GM19035 (cell line): ENCODE measurements around the gene NIFK.
A peak's percentile ranks its signal among the peaks of the same experiment; 100 is the strongest.

Experiments
- ATAC-seq: cut with Tn5 transposase; IDR thresholded peaks from one replicate; pipeline ENCODE4 v1.9.1; 2021; ENCODE audit not compliant: unreplicated experiment

Gene NIFK

GRCh38 chr2:121736462-121737336 lies at the start of gene NIFK:
Gene NIFK (minus strand): TSS chr2:121736875. CDS start chr2:121736850, 25 bp downstream.
- peak; percentile 89 for ATAC-seq

- no peak for ATAC-seq
These were observed 46.5 kb upstream of the NIFK start for GRCh38 chr2:121783180-121783579.

- ATAC-seq = no peak
These were observed 42.2 kb upstream of the NIFK start for GRCh38 chr2:121778741-121779487.

- no peak for ATAC-seq
These were observed 41.0 kb upstream of the NIFK start for GRCh38 chr2:121777699-121778058.

GRCh38 chr2:121776885-121777698 lies 40.4 kb upstream of the NIFK start:
- ATAC-seq = no peak

- ATAC-seq = no peak
These were observed 39.7 kb upstream of the NIFK start for GRCh38 chr2:121776361-121776760.

GRCh38 chr2:121774235-121774634 lies 37.6 kb upstream of the NIFK start:
- ATAC-seq = no peak

- no peak for ATAC-seq
These were observed 35.5 kb upstream of the NIFK start for GRCh38 chr2:121771976-121772742.

GRCh38 chr2:121768143-121768755 lies 31.6 kb upstream of the NIFK start:
- no peak for ATAC-seq

- no peak for ATAC-seq
These were observed 29.9 kb upstream of the NIFK start for GRCh38 chr2:121766624-121767023.

GRCh38 chr2:121764681-121765228 lies 28.1 kb upstream of the NIFK start:
- no peak for ATAC-seq

GRCh38 chr2:121755237-121756111 lies 18.8 kb upstream of the NIFK start, which contains the start of gene TSN:
Gene TSN (plus strand): TSS chr2:121755651. CDS start chr2:121755780, 129 bp downstream.
- peak; percentile 100 for ATAC-seq

- peak; percentile 1 for ATAC-seq
These were observed 18.2 kb upstream of the NIFK start for GRCh38 chr2:121754851-121755236.

GRCh38 chr2:121748202-121748601 lies 11.5 kb upstream of the NIFK start:
- peak; percentile 56 for ATAC-seq

GRCh38 chr2:121746071-121746578 lies 9.4 kb upstream of the NIFK start:
- ATAC-seq = no peak

- no peak for ATAC-seq
These were observed 4.8 kb upstream of the NIFK start for GRCh38 chr2:121741450-121741849.

GRCh38 chr2:121740973-121741372 lies 4.3 kb upstream of the NIFK start:
- ATAC-seq = no peak

- no peak for ATAC-seq
These were observed 574 bp downstream of the NIFK start for GRCh38 chr2:121736140-121736461.
